GM19238 (cell line): ENCODE measurements around the gene LRRC75A.
"Not testable (repeated sequence)": the region's sequence is repeated elsewhere in the genome, so short reads cannot be mapped to it uniquely, and the experiment has no call there.

Experiments used
- DNase-seq: peaks from one replicate; pipeline ENCODE4 v3.0.0; 2011; ENCODE audit warnings: low spot score; ENCODE audit not compliant: insufficient read length

The LRRC75A gene

GRCh38 chr17:16406742-16407674 lies 85.0 kb downstream of the LRRC75A start:
- DNase-seq, result no peak

DNA sequence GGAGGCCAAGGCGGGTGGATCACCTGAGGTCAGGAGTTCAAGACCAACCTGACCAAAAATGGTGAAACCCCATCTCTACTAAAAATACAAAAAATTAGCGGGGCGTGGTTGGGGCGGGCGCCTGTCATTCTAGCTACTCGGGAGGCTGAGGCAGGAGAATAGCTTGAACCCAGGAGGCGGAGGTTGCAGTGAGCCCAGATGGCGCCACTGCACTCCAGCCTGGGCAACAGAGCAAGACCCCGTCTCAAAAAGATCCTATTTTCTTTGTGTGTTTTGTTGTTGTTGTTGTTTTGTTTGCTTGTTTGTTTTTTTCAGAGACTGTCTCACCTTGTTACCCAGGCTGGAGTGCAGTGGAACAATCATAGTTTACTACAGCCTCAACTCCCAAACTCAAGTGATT lies 88.1 kb downstream of the LRRC75A start:
- not testable (repeated sequence) for DNase-seq

DNA sequence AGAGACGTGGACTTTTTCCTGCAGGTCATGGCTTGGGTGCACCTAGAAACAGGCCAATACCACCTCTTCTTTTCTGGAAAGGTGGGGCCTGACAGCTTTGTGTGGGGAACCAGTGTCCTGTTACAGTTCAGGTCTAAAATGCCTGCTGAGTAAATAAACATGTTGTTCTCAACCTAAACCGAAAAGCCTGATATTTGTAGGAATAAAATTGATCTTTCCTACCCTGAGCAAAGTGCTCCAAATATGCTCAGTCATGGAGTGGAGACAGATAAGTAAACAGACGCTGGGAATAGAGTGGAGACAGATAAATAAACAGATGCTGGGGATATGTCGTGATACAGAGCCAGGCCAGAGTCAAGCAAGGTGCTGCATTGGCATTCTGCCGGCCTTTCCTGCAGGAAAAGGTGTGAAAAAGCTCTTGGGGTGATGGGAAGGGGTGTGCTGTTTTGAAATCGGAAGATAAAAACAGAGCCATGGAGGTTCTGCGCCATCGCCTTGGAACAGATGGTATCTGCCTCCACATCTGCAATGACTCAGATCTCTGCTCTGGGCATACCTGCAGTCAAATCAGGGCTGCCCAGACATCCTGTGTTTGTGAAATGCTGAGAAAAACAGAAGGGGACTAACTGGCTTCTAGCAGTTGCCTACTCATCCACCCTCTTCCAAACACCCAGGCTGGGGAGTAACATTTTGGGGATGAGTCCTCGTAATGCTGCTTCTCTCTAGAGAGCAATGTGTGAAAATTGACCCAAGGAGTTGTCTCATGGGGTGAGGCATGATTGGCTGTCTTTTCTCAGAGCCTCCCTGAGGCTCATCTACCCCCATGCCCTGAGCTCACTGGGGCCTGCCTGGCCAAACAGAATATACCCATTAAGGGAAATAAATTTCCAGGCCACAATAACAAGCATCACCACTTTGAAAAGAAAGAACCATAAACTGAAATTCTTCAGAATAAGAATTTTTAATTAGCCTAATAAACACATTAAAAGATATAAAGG lies 93.4 kb downstream of the LRRC75A start:
- no peak for DNase-seq

GRCh38 chr17:16396693-16397092 lies 95.3 kb downstream of the LRRC75A start:
- DNase-seq, result not testable (repeated sequence)

- DNase-seq, result not testable (repeated sequence)
These were observed 96.1 kb downstream of the LRRC75A start for GRCh38 chr17:16395887-16396286.

DNA sequence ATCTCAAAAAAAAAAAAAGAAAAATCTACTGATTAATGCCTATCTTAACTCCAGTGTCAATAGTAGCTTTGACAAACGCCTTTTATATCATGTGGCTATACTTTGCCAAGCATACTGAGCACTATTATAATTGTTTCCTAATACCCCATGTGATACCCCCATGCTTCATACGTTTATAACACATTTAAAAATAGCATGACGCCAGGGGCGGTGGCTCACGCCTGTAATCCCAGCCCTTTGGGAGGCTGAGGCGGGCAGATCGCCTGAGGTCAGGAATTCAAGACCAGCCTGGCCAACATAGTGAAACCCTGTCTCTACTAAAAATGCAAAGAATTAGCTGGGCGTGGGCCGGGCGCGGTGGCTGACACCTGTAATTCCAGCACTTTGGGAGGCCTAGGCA lies 99.5 kb downstream of the LRRC75A start:
- DNase-seq, result not testable (repeated sequence)
